ENCODE measurements around the gene ALDH8A1. TPM values are rescaled to one million over a fixed set of nuclear protein-coding genes. Genes with fewer than 3 reads are reported as not detected.
A peak's percentile ranks its signal among the peaks of the same experiment; 100 is the strongest.

Gene ALDH8A1
- total RNA-seq (2016; rRNA removed; fragmentation: Illumina TruSeq; extraction: Trizol) (3.4 and 3.6 TPM in 2 replicates), polyA plus RNA-seq (2011; rRNA removed) (0.68 and 1.1 TPM in 2 replicates), polyA minus RNA-seq (2011; rRNA and poly(A)+ RNA removed; ENCODE audit: low replicate concordance) (0.40 and 0.68 TPM in 2 replicates), Bru-seq, nascent RNA (percentile 31 among the genes with signal in this experiment), BruChase-seq, experiment 1, labeled RNA remaining after a 6-hour chase (percentile 48 among the genes with signal in this experiment), BruChase-seq, experiment 2, labeled RNA remaining after a 2-hour chase (percentile 45 among the genes with signal in this experiment)
- total RNA-seq (2016; cell fraction: cytosol; rRNA removed; fragmentation: Illumina TruSeq; extraction: Trizol; ENCODE audit: low read depth), result 0.20 and 0.26 TPM in 2 replicates
- total RNA-seq (2016; cell fraction: insoluble cytoplasmic fraction; rRNA removed; fragmentation: Illumina TruSeq; extraction: Trizol), result 2.7 and 3.0 TPM in 2 replicates
- 0.71 and 1.0 TPM in 2 replicates for total RNA-seq (2016; cell fraction: membrane; rRNA removed; fragmentation: Illumina TruSeq; extraction: Trizol)
- total RNA-seq (2016; cell fraction: nucleus; rRNA removed; fragmentation: Illumina TruSeq; extraction: Trizol), result 1.1 and 1.6 TPM in 2 replicates
- polyA plus RNA-seq (2011; cell fraction: cytosol; rRNA removed), result 0.32 and 0.96 TPM in 2 replicates
- 1.5 and 2.1 TPM in 2 replicates for polyA plus RNA-seq (2011; cell fraction: nucleus; rRNA removed)
- polyA plus RNA-seq (2012), result 0.41 and 0.99 TPM in 2 replicates
- polyA plus RNA-seq (2016; cell fraction: cytosol; fragmentation: Illumina TruSeq; extraction: Trizol; ENCODE audit: low read depth), result 0.14 and 0.19 TPM in 2 replicates
- polyA plus RNA-seq (2016; cell fraction: insoluble cytoplasmic fraction; fragmentation: Illumina TruSeq; extraction: Trizol; ENCODE audit: low read depth), result 3.2 and 3.4 TPM in 2 replicates
- 0.30 and 0.39 TPM in 2 replicates for polyA plus RNA-seq (2016; cell fraction: membrane; fragmentation: Illumina TruSeq; extraction: Trizol; ENCODE audit: low read depth)
- polyA plus RNA-seq (2016; cell fraction: nucleus; fragmentation: Illumina TruSeq; extraction: Trizol; ENCODE audit: insufficient read depth, low read depth), result 1.4 and 1.6 TPM in 2 replicates
- polyA minus RNA-seq (2011; cell fraction: cytosol; rRNA and poly(A)+ RNA removed), result 0.40 TPM in 1 of 2 replicates, not detected in the other
- polyA minus RNA-seq (2011; cell fraction: nucleus; rRNA and poly(A)+ RNA removed), result 3.6 and 3.7 TPM in 2 replicates
- long read RNA-seq, experiment 1, partial matches to known transcripts, result 1 of 5 reads
- long read RNA-seq, experiment 1, other reads (novel, unspliced or antisense), result 1 of 5 reads
- long read RNA-seq, experiment 2, result 0 reads

GRCh38 chr6:134949927-134950326, at the start of gene ALDH8A1:
ALDH8A1 (minus strand) TSS chr6:134950101; CDS start chr6:134950053, 48 bp downstream.
- H3K36me3 ChIP-seq (replicated peaks in 1 of 2; ENCODE audit: control insufficient read depth in 1 of 2, insufficient read depth in 2 of 2, low read length in 2 of 2), result no peaks in the 10 kb centered on the region
- no peaks in the 10 kb centered on the region for H3K79me2 ChIP-seq (ENCODE audit: insufficient read depth, low read length)
- DNase-seq (ENCODE audit: low spot score) (no peak), FAIRE-seq (no peak), ATAC-seq (peak; percentile 65)
- intact Hi-C loops (cut with micrococcal nuclease; ENCODE audit: unreplicated experiment) (no loop called here), in situ Hi-C loops (cut with HindIII; ENCODE audit: extremely low pct_ligation_motif_present, low pct_unique_long_range_greater_than_20kb) (no loop called here)
- no peak within 1 kb of the TSS for H3K9ac ChIP-seq (ENCODE audit: insufficient read depth, low read depth, low read length)
- no peaks in the 10 kb centered on the region for H4K20me1 ChIP-seq (ENCODE audit: insufficient read depth, low read length)
- POLR2A ChIA-PET, result no interaction called here
- CTCF ChIA-PET (ENCODE audit: low intra/inter-chr PET ratio, low total read pairs), result no interaction called here
- TF ChIP-seq TRIM24 (CRISPR knock-in tag; IDR thresholded peaks at IDR 0.05) (no peak), CCAR2 (optimal IDR thresholded peaks at IDR 0.05; ENCODE audit: low read depth, low read length) (no peak), ZNF281 (CRISPR knock-in tag; IDR thresholded peaks at IDR 0.05; ENCODE audit: borderline replicate concordance) (peak; percentile 38; the same call in 1 of the 2 replicates), ZNF431 (CRISPR knock-in tag; IDR thresholded peaks at IDR 0.05; ENCODE audit: borderline replicate concordance, low read depth) (no peak), SMAD1 (CRISPR knock-in tag; IDR thresholded peaks at IDR 0.05; ENCODE audit: borderline replicate concordance, low read depth) (no peak), NFYC (CRISPR knock-in tag; IDR thresholded peaks at IDR 0.05) (0 out of 2 replicates have a peak, but pooled peaks have one; percentile 11), ZNF770 (CRISPR knock-in tag; IDR thresholded peaks at IDR 0.05) (peak; percentile 70; the same call in 1 of the 2 replicates), ZNF432 (CRISPR knock-in tag; IDR thresholded peaks at IDR 0.05; ENCODE audit: borderline replicate concordance) (no peak), ZBTB25 (CRISPR knock-in tag; IDR thresholded peaks at IDR 0.05) (no peak), FOSL1 (CRISPR knock-in tag; IDR thresholded peaks at IDR 0.05; ENCODE audit: borderline replicate concordance) (no peak)
- H3K27ac ChIP-seq (ENCODE audit: extremely low read length, insufficient read depth, low read length), result no peak within 1 kb of the TSS
- H3K27me3 ChIP-seq (ENCODE audit: control insufficient read depth in 1 of 2, insufficient read depth in 2 of 2, low read length in 2 of 2), result no peaks in the 10 kb centered on the region
- H3K4me1 ChIP-seq (ENCODE audit: insufficient read depth, low read length), result peaks cover 51% of the 10 kb centered on the region
- peak within 1 kb of the TSS; percentile 54 for H3K4me2 ChIP-seq (ENCODE audit: low read depth, low read length)
- no peaks in the 10 kb centered on the region for H3K9me3 ChIP-seq (ENCODE audit: low read length)
- no peak within 1 kb of the TSS for H2AFZ ChIP-seq (ENCODE audit: low read length)
- peak within 1 kb of the TSS in 2 of 3 experiments; percentile 22 to 36; a peak in 3 of 6 replicates for H3K4me3 ChIP-seq (replicated peaks in 1 of 3; ENCODE audit: insufficient read depth in 1 of 3, low read depth in 2 of 3, low read length in 3 of 3)
- no TSS peak for BruUV-seq (replicated peaks)
- 6% methylated on average over 4 of the region's 4 CpGs for whole genome bisulfite sequencing (ENCODE audit: low lambda C conversion rate)

All from HepG2 (cell line).